Stimulated activated CD8-positive, alpha-beta memory T cell treated with anti-CD3 and anti-CD28 coated beads, Interleukin-12 subunit alpha, Interleukin-12 subunit beta, amount 100 ng/mL, for 24 hours (primary cell): ENCODE measurements around the gene ATP2A3.

Experiments used
- DNase-seq: peaks from one replicate; pipeline ENCODE4 v3.0.0-alpha.2; 2020; ENCODE audit errors: extremely low read depth

Gene ATP2A3

GRCh38 chr17:3912827-3913226, 51.4 kb downstream of the ATP2A3 start:
- DNase-seq, result no peak

DNA sequence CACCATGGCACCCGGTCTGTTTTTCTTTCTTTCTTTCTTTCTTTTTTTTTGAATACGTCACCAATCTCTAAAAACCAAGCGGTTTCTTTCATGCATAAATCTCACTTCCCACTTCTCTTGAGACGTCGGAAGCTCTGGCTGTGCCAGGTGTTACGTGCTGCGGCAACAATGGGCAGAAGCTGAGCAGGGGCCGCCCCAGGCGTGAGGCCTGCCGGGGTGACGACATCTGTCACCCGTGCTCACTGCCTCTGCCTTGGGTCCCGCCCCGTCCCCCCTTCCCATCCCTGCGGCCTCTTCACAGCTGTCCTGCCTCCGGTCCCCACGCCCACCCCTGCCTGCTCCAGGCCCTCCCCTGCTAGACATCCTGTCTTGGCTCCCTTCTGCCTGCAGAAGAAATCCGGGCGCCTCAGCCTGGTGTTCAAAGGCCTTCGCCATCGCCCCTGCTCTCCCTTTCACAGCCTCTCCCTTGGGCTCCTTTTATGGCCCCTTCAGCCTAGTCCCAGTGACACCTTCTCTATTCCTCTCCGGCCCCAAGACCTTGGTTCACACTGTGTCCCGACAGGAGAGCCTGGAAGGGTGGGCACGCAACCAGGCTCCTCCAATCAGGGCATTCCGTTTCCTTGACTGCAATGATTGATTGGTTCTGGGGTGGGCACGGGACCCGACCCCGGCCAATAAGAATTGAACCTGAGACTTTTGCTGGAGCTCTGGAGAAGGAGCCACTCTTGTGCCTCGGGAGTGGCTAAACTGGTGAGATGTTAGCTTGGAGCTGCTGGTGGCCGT, 52.8 kb downstream of the ATP2A3 start:
- no peak for DNase-seq

- DNase-seq, result no peak
These were observed 53.6 kb downstream of the ATP2A3 start for GRCh38 chr17:3910420-3911270.

GRCh38 chr17:3909257-3909656, 55.0 kb downstream of the ATP2A3 start:
- no peak for DNase-seq

GRCh38 chr17:3907483-3908216, 56.6 kb downstream of the ATP2A3 start:
- DNase-seq, result no peak

- no peak for DNase-seq
These were observed 57.4 kb downstream of the ATP2A3 start for GRCh38 chr17:3906881-3907280.

DNA sequence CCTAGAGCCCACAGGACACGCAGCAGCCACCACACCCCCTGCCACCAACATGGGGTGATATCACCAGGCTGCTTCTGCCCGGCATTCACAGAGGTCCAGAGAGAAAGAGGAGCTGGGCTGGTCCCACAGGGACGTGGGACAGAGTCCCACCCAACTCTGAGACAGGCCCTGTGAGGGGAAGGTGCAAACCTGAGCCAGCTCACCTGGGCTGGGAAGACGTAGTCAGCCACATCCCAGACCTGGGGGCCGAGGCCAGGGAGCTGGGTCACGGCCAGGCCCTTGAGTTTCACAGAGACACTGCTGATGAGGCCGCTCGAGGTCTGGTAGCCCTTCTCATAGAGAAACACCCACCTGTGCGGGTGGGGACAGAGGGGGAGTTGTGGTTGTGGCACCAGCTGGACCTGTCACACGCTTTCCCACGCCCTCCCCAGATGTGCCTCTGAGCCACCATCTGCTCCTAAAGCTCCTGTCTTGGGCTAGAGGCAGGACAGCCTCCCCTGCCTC, 59.2 kb downstream of the ATP2A3 start:
- no peak for DNase-seq

GRCh38 chr17:3904501-3904900, 59.7 kb downstream of the ATP2A3 start:
- DNase-seq, result no peak

GRCh38 chr17:3903881-3904290, 60.4 kb downstream of the ATP2A3 start:
- DNase-seq, result no peak

- no peak for DNase-seq
These were observed 61.0 kb downstream of the ATP2A3 start for GRCh38 chr17:3903051-3903825.

- no peak for DNase-seq
These were observed 63.6 kb downstream of the ATP2A3 start for GRCh38 chr17:3900646-3901045.

DNA sequence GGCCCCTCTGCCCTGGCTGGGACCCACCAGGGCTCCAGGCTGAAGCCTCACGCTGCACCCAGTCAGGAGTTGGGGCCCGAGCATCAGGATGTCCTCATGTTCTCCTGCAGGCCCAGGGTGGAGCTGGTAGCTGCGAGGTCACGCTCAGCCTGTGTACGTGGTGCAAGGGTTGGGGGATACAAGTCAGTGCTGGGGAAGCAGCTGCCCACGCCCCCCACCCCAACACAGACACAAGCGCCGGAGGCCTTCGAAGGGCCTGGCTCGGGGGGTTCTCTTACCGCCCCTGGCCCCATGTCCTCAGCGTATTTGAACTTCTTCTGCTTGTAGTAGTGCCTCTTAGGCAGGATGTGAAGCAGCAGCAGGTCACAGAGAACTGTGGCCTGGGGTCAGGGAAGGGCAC, 66.5 kb downstream of the ATP2A3 start:
- DNase-seq, result no peak

DNA sequence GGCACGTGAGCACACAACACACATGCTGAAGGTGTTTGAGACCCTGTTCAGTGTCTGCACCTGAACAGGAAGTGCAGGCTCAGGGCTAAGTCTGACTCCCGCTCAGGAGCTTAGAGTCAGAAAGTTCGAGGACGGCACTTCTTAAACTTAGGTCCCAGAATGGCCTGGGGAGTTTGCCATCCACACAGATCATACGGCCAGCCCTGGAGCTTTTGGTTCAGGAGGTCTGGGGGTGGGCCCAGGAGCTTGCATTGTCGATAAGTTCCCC, 67.3 kb downstream of the ATP2A3 start:
- DNase-seq, result no peak

GRCh38 chr17:3896108-3896967, 67.9 kb downstream of the ATP2A3 start:
- DNase-seq, result no peak

DNA sequence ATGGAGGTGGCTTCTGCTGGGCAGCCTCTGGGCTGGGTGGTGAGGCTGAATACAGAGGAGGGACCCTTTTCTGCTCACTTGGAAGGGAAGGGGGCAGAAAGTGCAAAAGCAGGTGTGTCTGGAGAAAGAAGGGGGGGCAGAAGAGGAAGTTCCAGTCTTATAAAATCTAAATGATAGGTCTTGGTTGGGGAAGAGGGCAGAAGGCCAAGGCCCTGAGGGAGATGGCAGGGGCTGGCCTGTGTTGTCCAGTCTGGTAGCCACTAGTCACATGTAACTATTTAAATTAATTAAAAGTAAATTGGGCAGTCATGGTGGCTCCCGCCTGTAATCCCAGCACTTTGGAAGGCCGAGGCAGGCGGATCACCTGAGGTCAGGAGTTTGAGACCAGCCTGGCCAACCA, 68.9 kb downstream of the ATP2A3 start:
- DNase-seq, result no peak

DNA sequence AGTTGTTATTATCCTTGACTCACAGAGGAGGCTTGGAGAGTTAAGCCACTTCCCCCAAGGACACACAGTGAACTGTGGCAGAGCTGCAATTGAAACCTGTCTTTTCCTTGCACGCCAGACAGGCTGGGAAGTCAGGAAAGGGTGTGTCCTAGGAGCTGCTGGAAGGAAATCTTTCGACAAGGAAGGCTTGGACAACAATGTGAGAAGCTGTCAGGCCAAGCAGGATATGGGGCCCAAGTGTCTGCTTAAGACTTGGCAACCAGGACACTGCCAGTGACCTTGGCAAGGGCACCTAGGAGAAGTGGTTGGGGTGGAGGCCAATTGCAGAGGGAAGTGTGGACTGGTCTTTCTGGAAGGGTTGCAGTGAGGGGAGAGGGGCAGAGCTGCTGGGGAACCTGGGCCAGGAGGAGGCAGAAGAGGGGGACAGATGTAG, 69.3 kb downstream of the ATP2A3 start:
- DNase-seq, result no peak

DNA sequence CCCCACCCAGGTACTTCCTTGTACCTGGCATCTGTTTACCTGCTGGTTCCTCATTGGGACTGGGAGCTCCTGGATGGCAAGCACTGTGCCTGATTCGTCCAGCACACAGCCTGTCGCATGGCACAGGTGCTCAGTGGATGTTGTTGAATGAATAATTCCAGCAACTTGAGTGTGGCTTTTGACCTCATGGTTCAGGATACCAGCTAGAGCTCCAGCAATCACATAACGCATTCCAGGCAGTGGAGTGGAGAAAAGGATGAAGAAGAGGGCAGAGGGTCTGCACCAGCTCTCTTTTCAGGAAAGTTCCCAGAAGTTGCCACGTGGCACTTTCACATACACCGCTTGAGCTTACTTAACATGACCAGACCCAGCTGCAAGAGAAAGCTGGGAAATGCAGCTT, 70.0 kb downstream of the ATP2A3 start:
- no peak for DNase-seq

GRCh38 chr17:3893720-3894116, 70.5 kb downstream of the ATP2A3 start:
- DNase-seq, result no peak

- DNase-seq, result peak; percentile 73
These were observed 71.1 kb downstream of the ATP2A3 start, which contains the start of gene CAMKK1 for GRCh38 chr17:3893003-3893719. Gene CAMKK1 (minus strand): TSS chr17:3893053. CDS start chr17:3885687, 7,366 bp downstream.
